RWPE2 (cell line): Measurements from ENCODE around the gene CD79B.

Experiments used
- ATAC-seq: fragments of 200-7000 bp; cut with Tn5 transposase; 3 replicates; pipeline ENCODE4 v1.9.1; 2021; ENCODE audit warnings: low read depth
- DNase-seq: peaks from one replicate; pipeline ENCODE4 v3.0.0-alpha.2; 2020; ENCODE audit warnings: low spot score
- H3K27ac ChIP-seq: fragments of 450-650 bp; 2 replicates; pipeline ENCODE4 v1.5.1; 2017; ENCODE audit warnings: mild to moderate bottlenecking; ENCODE audit not compliant: poor library complexity, severe bottlenecking
- H3K27me3 ChIP-seq: fragments of 250-450 bp; sonication (Bioruptor Pico); 2 replicates; pipeline ENCODE4 v1.5.1; 2021; ENCODE audit warnings: mild to moderate bottlenecking, moderate library complexity; ENCODE audit not compliant: insufficient read depth, poor library complexity, severe bottlenecking
- H3K36me3 ChIP-seq: fragments of 250-450 bp; sonication (Bioruptor Pico); 2 replicates; pipeline ENCODE4 v1.5.1; 2020; ENCODE audit warnings: low read depth, mild to moderate bottlenecking, moderate library complexity
- H3K4me1 ChIP-seq: fragments of 250-450 bp; sonication (Bioruptor Pico); 2 replicates; pipeline ENCODE4 v1.5.1; 2021; ENCODE audit warnings: mild to moderate bottlenecking, moderate library complexity; ENCODE audit not compliant: insufficient read depth, poor library complexity, severe bottlenecking
- H3K4me3 ChIP-seq: fragments of 250-450 bp; sonication (Bioruptor Pico); 2 replicates; pipeline ENCODE4 v1.5.1; 2021; ENCODE audit warnings: mild to moderate bottlenecking, moderate library complexity; ENCODE audit not compliant: severe bottlenecking
- H3K9me3 ChIP-seq: fragments of 250-450 bp; sonication (Bioruptor Pico); 2 replicates; pipeline ENCODE4 v1.5.1; 2021; ENCODE audit warnings: mild to moderate bottlenecking, moderate library complexity; ENCODE audit not compliant: severe bottlenecking
- CTCF ChIP-seq: fragments of 450-650 bp; IDR thresholded peaks from one replicate; pipeline ENCODE4 v1.5.1; 2017; ENCODE audit warnings: mild to moderate bottlenecking, moderate library complexity; ENCODE audit not compliant: poor library complexity, severe bottlenecking

The CD79B gene

GRCh38 chr17:63955232-63955631 is 23.1 kb upstream of the CD79B start:
- Histone ChIP-seq H3K9me3 (no peaks in the 10 kb centered on the region), H3K4me1 (no peaks in the 10 kb centered on the region), H3K4me3 (no peak overlapping the region), H3K27ac (no peak overlapping the region), H3K27me3 (no peaks in the 10 kb centered on the region), H3K36me3 (no peaks in the 10 kb centered on the region)
- no peak for DNase-seq
- no peak for TF ChIP-seq CTCF
- no peak for ATAC-seq

- no peak overlapping the region for H3K27ac ChIP-seq
- no peak overlapping the region for H3K4me3 ChIP-seq
- no peak for DNase-seq
- H3K27me3 ChIP-seq = no peaks in the 10 kb centered on the region
- H3K4me1 ChIP-seq = no peaks in the 10 kb centered on the region
- H3K36me3 ChIP-seq = no peaks in the 10 kb centered on the region
- no peaks in the 10 kb centered on the region for H3K9me3 ChIP-seq
- TF ChIP-seq CTCF = no peak
- ATAC-seq = no peak
These were observed 22.4 kb upstream of the CD79B start for GRCh38 chr17:63954402-63955063.

- Histone ChIP-seq H3K27me3 (no peaks in the 10 kb centered on the region), H3K9me3 (no peaks in the 10 kb centered on the region), H3K36me3 (no peaks in the 10 kb centered on the region), H3K4me1 (no peaks in the 10 kb centered on the region), H3K4me3 (no peak overlapping the region), H3K27ac (no peak overlapping the region)
- TF ChIP-seq CTCF = peak; percentile 62
- DNase-seq = no peak
- ATAC-seq = peak; percentile 60
These were observed 19.1 kb upstream of the CD79B start for GRCh38 chr17:63950940-63951907.

- ATAC-seq (no peak), DNase-seq (no peak)
- H3K36me3 ChIP-seq = no peaks in the 10 kb centered on the region
- no peaks in the 10 kb centered on the region for H3K9me3 ChIP-seq
- no peak for TF ChIP-seq CTCF
- H3K27ac ChIP-seq = no peak overlapping the region
- H3K27me3 ChIP-seq = no peaks in the 10 kb centered on the region
- H3K4me1 ChIP-seq = no peaks in the 10 kb centered on the region
- no peak overlapping the region for H3K4me3 ChIP-seq
These were observed 17.6 kb upstream of the CD79B start for GRCh38 chr17:63949576-63950250.
